HepG2 (cell line): ENCODE results near the gene CLEC16A. TPM values are rescaled to one million over a fixed set of nuclear protein-coding genes. Genes with fewer than 3 reads are reported as not detected.

Experiments
- ATAC-seq: fragments of 200-7000 bp; cut with Tn5 transposase; 3 replicates; pipeline ENCODE4 v1.9.1; 2020; ENCODE audit warnings: mild to moderate bottlenecking, moderate library complexity
- BruUV-seq: library from RNA; stranded (reverse); fragments of 400-500 nt; replicated peaks from 2 replicates; lab custom pipeline; 2021; lab: Mats Ljungman, UMichigan
- CTCF ChIA-PET: fragments of 300-600 bp; formaldehyde crosslinking; extraction: SDS; loops from one replicate; lab custom pipeline; 2021; ENCODE audit warnings: low total read pairs, inconsistent platforms, low intra/inter-chr PET ratio; lab: Yijun Ruan, JAX
- POLR2A ChIA-PET: fragments of 350-600 bp; sonication (Branson Sonifier 250); formaldehyde crosslinking; loops from one replicate; lab custom pipeline; 2020; ENCODE audit warnings: antibody characterized with exemption, inconsistent platforms; lab: Yijun Ruan, JAX
- DNase-seq: peaks from one replicate; pipeline ENCODE4 v3.0.0-alpha.2; 2015; ENCODE audit warnings: low spot score
- FAIRE-seq: peaks from 3 replicates; lab custom pipeline; 2011; peaks lifted over from hg19 to GRCh38; lab: Jason Lieb, UNC
- H2AFZ ChIP-seq: one replicate; pipeline ENCODE4 v1.6.1; 2011; ENCODE audit warnings: low read length, inconsistent platforms
- H3K27ac ChIP-seq: fragments of 300-600 bp; 3 replicates; pipeline ENCODE4 v1.8.0; 2011; ENCODE audit warnings: mixed run types, mild to moderate bottlenecking, mixed read lengths, low read length, inconsistent platforms; ENCODE audit not compliant: insufficient read depth; ENCODE audit errors: extremely low read length
- H3K27me3 ChIP-seq, 2 experiments: fragments of 200-600 bp in 1 of 2; 2 replicates in 1 of 2; 3 replicates in 1 of 2; pipeline versions ENCODE4 v1.6.0 to v1.8.0; 2011; ENCODE audit warnings: low read length in 2 of 2, mild to moderate bottlenecking in 2 of 2, moderate library complexity in 2 of 2, inconsistent platforms in 1 of 2; ENCODE audit not compliant: insufficient read depth in 2 of 2, control insufficient read depth in 1 of 2
- H3K36me3 ChIP-seq, 2 experiments: fragments of 200-600 bp in 1 of 2; replicated peaks in 1 of 2; 2 replicates in 1 of 2; 3 replicates in 1 of 2; pipeline versions ENCODE4 v1.5.1 to v1.8.0; 2011; ENCODE audit warnings: low read length in 2 of 2, inconsistent platforms in 1 of 2; ENCODE audit not compliant: insufficient read depth in 2 of 2, control insufficient read depth in 1 of 2
- H3K4me1 ChIP-seq: 2 replicates; pipeline ENCODE4 v1.5.1; 2012; ENCODE audit warnings: low read length, inconsistent platforms; ENCODE audit not compliant: insufficient read depth
- H3K4me2 ChIP-seq: 2 replicates; pipeline ENCODE4 v1.6.0; 2011; ENCODE audit warnings: low read depth, low read length, inconsistent platforms
- H3K4me3 ChIP-seq, 3 experiments: fragments of 200-600 bp in 1 of 3; sonication (generic), shearing (Covaris generic) in 1 of 3; replicated peaks in 1 of 3; 2 replicates each; pipeline ENCODE4 v1.5.1; 2011 to 2016; ENCODE audit warnings: low read length in 3 of 3, inconsistent platforms in 2 of 3, low read depth in 2 of 3, mild to moderate bottlenecking in 2 of 3, control low read depth in 1 of 3, mixed read lengths in 1 of 3; ENCODE audit not compliant: insufficient read depth in 1 of 3
- H3K79me2 ChIP-seq: one replicate; pipeline ENCODE4 v1.6.1; 2011; ENCODE audit warnings: low read length, inconsistent platforms; ENCODE audit not compliant: insufficient read depth
- H3K9ac ChIP-seq: 2 replicates; pipeline ENCODE4 v1.6.0; 2011; ENCODE audit warnings: mild to moderate bottlenecking, low read depth, low read length, inconsistent platforms; ENCODE audit not compliant: insufficient read depth
- H3K9me3 ChIP-seq: 2 replicates; pipeline ENCODE4 v1.5.1; 2012; ENCODE audit warnings: mild to moderate bottlenecking, low read length
- H4K20me1 ChIP-seq: 2 replicates; pipeline ENCODE4 v1.6.0; 2011; ENCODE audit warnings: inconsistent platforms, mild to moderate bottlenecking, low read length, moderate library complexity; ENCODE audit not compliant: insufficient read depth
- CC2D1A ChIP-seq: sonication (generic); formaldehyde crosslinking; IDR thresholded peaks from 2 replicates; pipeline ENCODE4 v1.8.1; 2023; ENCODE audit warnings: mild to moderate bottlenecking, missing genetic modification reagents
- DNMT1 ChIP-seq: sonication (generic); formaldehyde crosslinking; IDR thresholded peaks from 2 replicates; pipeline ENCODE4 v1.5.1; 2020; ENCODE audit warnings: mild to moderate bottlenecking, missing genetic modification reagents
- KDM2A ChIP-seq: sonication (generic); formaldehyde crosslinking; IDR thresholded peaks from 2 replicates; pipeline ENCODE4 v1.4.0; 2020; ENCODE audit warnings: low read depth, missing genetic modification reagents, borderline replicate concordance
- MAZ ChIP-seq, 2 experiments: sonication (generic) in 1 of 2; formaldehyde crosslinking in 1 of 2; IDR thresholded peaks; 2 replicates each; pipeline versions ENCODE4 v1.5.0 to v1.6.1; 2012 to 2020; ENCODE audit warnings: low read depth in 2 of 2, mild to moderate bottlenecking in 2 of 2, borderline replicate concordance in 1 of 2, improper control_type of control experiment in 1 of 2, low read length in 1 of 2, missing genetic modification reagents in 1 of 2, moderate library complexity in 1 of 2
- SMYD3 ChIP-seq: sonication (generic); formaldehyde crosslinking; IDR thresholded peaks from 2 replicates; pipeline ENCODE4 v1.8.1; 2023; ENCODE audit warnings: mild to moderate bottlenecking, missing genetic modification reagents
- ZGPAT ChIP-seq: IDR thresholded peaks from 2 replicates; pipeline ENCODE4 v1.6.1; 2016; ENCODE audit warnings: mild to moderate bottlenecking
- ZKSCAN1 ChIP-seq: fragments of 150-350 bp; IDR thresholded peaks from 2 replicates; pipeline ENCODE4 v1.6.1; 2014; ENCODE audit warnings: low read length
- ZNF280D ChIP-seq: sonication (generic); formaldehyde crosslinking; IDR thresholded peaks from 2 replicates; pipeline ENCODE4 v1.5.1; 2020; ENCODE audit warnings: mild to moderate bottlenecking, missing genetic modification reagents
- ZNF333 ChIP-seq: sonication (generic); formaldehyde crosslinking; IDR thresholded peaks from 2 replicates; pipeline ENCODE4 v1.4.0; 2020; ENCODE audit warnings: mild to moderate bottlenecking, missing genetic modification reagents, borderline replicate concordance
- ZNF468 ChIP-seq: sonication (generic); formaldehyde crosslinking; IDR thresholded peaks from 2 replicates; pipeline ENCODE4 v1.8.0; 2022; ENCODE audit warnings: mild to moderate bottlenecking, moderate library complexity, missing genetic modification reagents
- ZNF501 ChIP-seq: sonication (generic); formaldehyde crosslinking; IDR thresholded peaks from 2 replicates; pipeline ENCODE4 v1.5.1; 2020; ENCODE audit warnings: mild to moderate bottlenecking, moderate library complexity, missing genetic modification reagents
- ZNF563 ChIP-seq: sonication (generic); formaldehyde crosslinking; IDR thresholded peaks from 2 replicates; pipeline ENCODE4 v1.8.0; 2022; ENCODE audit warnings: mild to moderate bottlenecking, moderate library complexity, missing genetic modification reagents
- ZNF660 ChIP-seq: sonication (generic); formaldehyde crosslinking; IDR thresholded peaks from 2 replicates; pipeline ENCODE4 v1.5.1; 2020; ENCODE audit warnings: mild to moderate bottlenecking, low read depth, missing genetic modification reagents, borderline replicate concordance
- ZNF883 ChIP-seq: sonication (generic); formaldehyde crosslinking; IDR thresholded peaks from 2 replicates; pipeline ENCODE4 v1.5.1; 2020; ENCODE audit warnings: mild to moderate bottlenecking, missing genetic modification reagents; ENCODE audit errors: not compliant biosample characterization
- ZSCAN31 ChIP-seq: sonication (generic); formaldehyde crosslinking; IDR thresholded peaks from 2 replicates; pipeline ENCODE4 v1.5.0; 2020; ENCODE audit warnings: low read depth, mild to moderate bottlenecking, missing genetic modification reagents
- WGBS: methylation state at CpG from one replicate; pipeline ENCODE4 v1.1.6; 2017; ENCODE audit warnings: low lambda C conversion rate; 5-methylcytosine and 5-hydroxymethylcytosine counted together
- in situ Hi-C: cut with HindIII; loops from 2 replicates; pipeline ENCODE4 v1.10.0; 2017; ENCODE audit warnings: low pct_unique_long_range_greater_than_20kb; ENCODE audit not compliant: extremely low pct_ligation_motif_present
- intact Hi-C: fragments of 100-400 bp; cut with micrococcal nuclease; formaldehyde crosslinking; loops from one replicate; pipeline ENCODE4 v1.10.0; 2022; ENCODE audit not compliant: unreplicated experiment
- polyA plus RNA-seq, 8 experiments: library from polyadenylated mRNA; depleted of rRNA in 3 of 8; stranded (reverse) in 7 of 8; unstranded in 1 of 8; fragments of >200 nt; fragmentation: Illumina TruSeq in 4 of 8; extraction: Trizol in 4 of 8; gene quantifications; 2 replicates each; pipeline versions ENCODE4 v1.2.1 to v1.2.3, GENCODE V29; 2011 to 2016; ENCODE audit warnings: low read depth in 4 of 8, missing spikeins in 1 of 8, mixed read lengths in 1 of 8; ENCODE audit not compliant: insufficient read depth in 1 of 8
- total RNA-seq, 5 experiments: library from RNA; depleted of rRNA; stranded (reverse); fragments of >200 nt; fragmentation: Illumina TruSeq; extraction: Trizol; gene quantifications; 2 replicates each; pipeline ENCODE4 v1.2.3, GENCODE V29; 2016; ENCODE audit warnings: low read depth in 1 of 5

The CLEC16A gene
- total and polyA plus RNA-seq, 2 of the 13 experiments (the other 11 are each of a cell fraction or from before 2014, with no cell fraction given): 8.5 to 10.3 TPM

GRCh38 chr16:10933865-10934264 lies 10.5 kb upstream of the CLEC16A start:
- ChIA-PET POLR2A (no interaction called here), CTCF (no interaction called here)
- Histone ChIP-seq H3K4me3 (no peak overlapping the region), H3K4me2 (no peak overlapping the region), H3K9me3 (no peaks in the 10 kb centered on the region), H3K36me3 (peaks cover 16 to 50% of the 10 kb centered on the region in 2 experiments), H3K4me1 (peaks cover 36% of the 10 kb centered on the region), H3K9ac (no peak overlapping the region), H3K27me3 (no peaks in the 10 kb centered on the region), H4K20me1 (peaks cover 22% of the 10 kb centered on the region; the same call in 1 of the 2 replicates), H3K27ac (no peak overlapping the region), H2AFZ (no peak overlapping the region), H3K79me2 (peaks cover 37% of the 10 kb centered on the region)
- WGBS: 97% methylated on average over 8 of the region's 8 CpGs
- no TSS peak for BruUV-seq
- intact Hi-C loops: no loop called here
- in situ Hi-C loops: no loop called here
- DNase-seq (no peak), FAIRE-seq (no peak), ATAC-seq (no peak)
- TF ChIP-seq ZGPAT: no peak
- 0 out of 2 replicates have a peak, but pooled peaks have one; percentile 40 for TF ChIP-seq ZNF468 (CRISPR knock-in tag)
- no peak for TF ChIP-seq KDM2A (CRISPR knock-in tag)
- no peak for TF ChIP-seq ZNF280D (CRISPR knock-in tag)
- TF ChIP-seq ZNF501 (CRISPR knock-in tag): no peak
- no peak for TF ChIP-seq ZNF563
- TF ChIP-seq ZSCAN31 (CRISPR knock-in tag): no peak
- 0 out of 2 replicates have a peak, but pooled peaks have one; percentile 62 for TF ChIP-seq ZNF333 (CRISPR knock-in tag)
- TF ChIP-seq ZNF660 (CRISPR knock-in tag): no peak
- TF ChIP-seq SMYD3 (CRISPR knock-in tag): no peak
- no peak for TF ChIP-seq ZKSCAN1
- no peak for TF ChIP-seq CC2D1A (CRISPR knock-in tag)
- peak; percentile 13 for TF ChIP-seq ZNF883 (CRISPR knock-in tag)
- TF ChIP-seq MAZ (IDR thresholded peaks at IDR 0.05; ENCODE audit: borderline replicate concordance, low read depth, low read length): no peak
- no peak for TF ChIP-seq MAZ (CRISPR knock-in tag; IDR thresholded peaks at IDR 0.05; ENCODE audit: low read depth)
- no peak for TF ChIP-seq DNMT1 (CRISPR knock-in tag)
